ENCODE measurements around the gene TRDMT1.
"Not testable (repeated sequence)": the region's sequence is repeated elsewhere in the genome, so short reads cannot be mapped to it uniquely, and the experiment has no call there.

The TRDMT1 gene

DNA sequence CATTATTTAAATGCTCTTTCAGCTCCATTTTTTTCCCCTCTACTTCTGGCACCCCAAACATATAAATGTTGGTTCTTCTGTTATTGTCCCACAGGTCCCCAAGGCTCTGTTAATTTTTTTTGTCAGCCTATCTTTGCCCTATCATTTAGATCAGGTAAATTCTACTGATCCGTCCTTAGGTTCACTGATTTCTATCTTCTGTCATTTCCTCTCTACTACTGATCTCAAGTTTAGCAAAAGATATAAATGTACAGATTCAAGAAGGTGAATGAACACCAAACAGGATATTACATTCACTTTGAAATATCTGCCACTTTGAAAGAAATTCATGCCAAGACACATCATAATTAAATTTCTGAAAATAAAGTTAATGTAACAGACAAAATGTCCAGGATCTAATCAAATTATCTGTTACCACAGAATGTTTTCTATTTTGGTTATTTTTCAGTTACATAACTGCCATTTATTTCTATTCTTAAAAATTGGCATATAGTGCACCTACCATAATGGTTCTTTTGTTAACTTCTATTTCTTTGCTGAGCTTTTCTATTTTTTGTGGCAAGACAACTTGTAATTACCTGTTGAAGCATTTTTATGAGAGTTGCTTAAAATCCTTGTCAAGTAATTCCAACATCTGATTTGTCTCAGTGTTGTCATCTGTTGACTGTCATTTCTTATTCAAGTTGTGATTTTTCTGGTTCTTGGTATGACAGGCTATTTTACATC, 59.8 kb downstream of the TRDMT1 start:
- in situ Hi-C loops (cut with HindIII; ENCODE audit: low sequenced_read_pairs) = no loop called here

DNA sequence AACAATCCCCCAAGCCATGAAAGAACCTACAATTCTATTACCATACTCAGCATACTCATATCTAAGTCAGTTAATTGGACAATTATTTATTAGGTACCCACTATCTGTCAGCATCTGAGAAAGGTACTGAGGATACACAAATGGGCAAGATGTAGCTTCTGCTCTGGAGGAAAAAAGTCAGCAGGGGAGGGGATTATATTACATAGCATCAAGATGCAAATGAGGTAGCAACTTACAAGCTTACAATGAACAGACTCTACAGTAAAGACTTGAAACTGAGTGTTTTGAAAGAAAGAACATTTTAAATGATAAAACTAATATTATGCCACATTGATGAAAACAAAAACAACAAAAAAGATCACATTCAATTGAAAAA, 61.1 kb downstream of the TRDMT1 start:
- in situ Hi-C loops (cut with HindIII; ENCODE audit: low sequenced_read_pairs) = no loop called here

- in situ Hi-C loops (cut with HindIII; ENCODE audit: low sequenced_read_pairs) = no loop called here
Measured at GRCh38 chr10:17138460-17139042, 62.9 kb downstream of the TRDMT1 start.

- in situ Hi-C loops (cut with HindIII; ENCODE audit: low sequenced_read_pairs) = no loop called here
Measured at GRCh38 chr10:17134737-17135260, 66.7 kb downstream of the TRDMT1 start.

DNA sequence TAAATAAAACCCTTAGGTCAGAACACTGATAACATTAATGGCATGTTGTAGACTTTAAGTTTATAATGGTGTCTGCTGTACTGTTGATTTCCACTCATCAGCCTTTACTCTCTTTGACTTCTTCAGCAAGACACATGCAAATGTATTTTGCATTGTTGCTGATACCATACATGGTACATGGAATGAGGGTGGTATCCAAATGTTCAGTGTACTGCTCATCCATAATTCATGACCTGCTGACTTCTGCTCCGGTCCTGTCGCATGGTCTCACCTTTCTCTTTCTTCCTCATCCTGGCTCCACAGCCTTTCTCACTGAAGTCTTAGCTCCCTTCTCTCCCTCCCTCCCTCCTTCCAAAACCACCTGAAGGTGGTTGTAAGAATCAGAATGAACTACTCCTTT, 67.2 kb downstream of the TRDMT1 start:
- in situ Hi-C loops (cut with HindIII; ENCODE audit: low sequenced_read_pairs) = no loop called here

DNA sequence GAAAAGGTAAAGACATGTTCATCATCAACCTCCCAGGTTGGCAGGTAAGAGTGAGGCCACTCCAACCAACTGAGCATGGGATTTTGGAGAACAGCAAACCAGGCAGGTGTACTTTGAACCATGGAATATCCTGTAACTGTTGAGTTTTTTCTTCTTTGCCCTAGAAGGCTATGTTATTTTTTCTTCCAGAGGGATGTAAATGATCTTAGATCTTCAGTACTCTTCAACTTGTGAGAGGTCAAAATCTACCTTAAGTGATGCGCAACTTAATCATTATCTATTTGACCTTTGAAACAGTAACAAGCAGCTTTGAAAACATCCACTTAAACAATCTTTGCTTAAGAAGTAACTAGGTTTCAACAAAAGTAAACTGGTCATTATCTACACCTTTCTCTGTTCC, 71.7 kb downstream of the TRDMT1 start, which contains the start of gene CUBN:
CUBN (minus strand) TSS at position 71 of the 400 bp plus-strand sequence; CDS start at position 25, 46 bp downstream.
- in situ Hi-C loops (cut with HindIII; ENCODE audit: low sequenced_read_pairs) = no loop called here

DNA sequence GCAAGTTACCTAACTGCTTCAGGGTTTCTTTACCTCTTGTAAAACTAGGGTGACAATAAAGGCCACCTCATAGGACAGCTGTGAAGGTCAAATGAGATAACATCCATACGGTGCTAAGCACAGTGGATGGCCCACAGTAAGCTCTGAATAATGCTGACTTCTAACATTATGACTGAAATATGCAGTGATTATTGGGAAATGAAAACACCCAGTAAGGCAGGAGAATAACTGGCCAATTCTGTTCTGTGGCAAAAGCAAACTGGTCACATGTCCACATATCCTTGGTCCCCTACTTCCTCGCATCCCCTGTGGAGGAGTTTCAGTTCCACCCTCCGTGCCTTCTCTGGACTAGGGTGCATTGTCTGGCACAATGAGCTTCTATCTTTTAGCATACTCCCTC, 73.2 kb downstream of the TRDMT1 start:
- in situ Hi-C loops (cut with HindIII; ENCODE audit: low sequenced_read_pairs) = no loop called here

DNA sequence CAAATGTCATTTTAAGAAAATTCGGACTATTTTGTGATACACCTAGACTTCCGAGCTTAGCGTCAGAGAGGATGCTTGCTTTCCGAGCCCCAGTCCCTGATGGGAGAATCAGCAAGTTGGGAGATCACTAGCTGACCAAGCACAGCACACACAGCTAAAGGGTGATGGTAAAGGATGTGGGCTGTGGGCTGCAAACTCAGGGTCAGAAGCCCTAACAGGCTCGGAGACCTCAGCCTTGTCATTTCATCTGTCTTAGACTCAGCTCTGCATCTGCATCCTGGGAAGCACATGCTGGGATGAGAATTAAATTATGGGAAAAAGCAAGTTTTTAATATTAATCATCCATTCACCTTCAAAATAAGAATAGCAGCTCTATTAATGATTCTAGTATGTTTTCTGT, 75.1 kb downstream of the TRDMT1 start:
- in situ Hi-C loops (cut with HindIII; ENCODE audit: low sequenced_read_pairs) = no loop called here

- in situ Hi-C loops (cut with HindIII; ENCODE audit: low sequenced_read_pairs) = no loop called here
Measured at GRCh38 chr10:17125206-17125893, 76.1 kb downstream of the TRDMT1 start.

DNA sequence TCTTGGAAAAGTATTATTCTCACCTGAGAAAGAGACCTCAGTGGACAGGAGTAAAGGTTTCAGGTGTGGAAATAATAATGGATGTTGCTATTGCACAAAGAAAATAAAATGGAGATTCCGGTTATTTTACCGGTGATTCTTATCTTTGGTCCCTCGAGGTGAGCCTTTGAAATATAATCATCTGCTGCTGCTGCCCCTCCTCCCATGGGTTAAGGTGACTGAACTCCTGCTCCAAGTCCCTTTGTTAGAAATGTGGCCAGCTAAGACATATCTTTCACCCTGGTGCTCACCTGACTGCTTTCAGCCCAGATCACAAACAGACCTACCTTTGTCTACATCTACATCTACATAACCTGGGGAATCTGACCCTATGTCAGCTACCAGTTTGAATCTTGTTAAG, 77.5 kb downstream of the TRDMT1 start:
- in situ Hi-C loops (cut with HindIII; ENCODE audit: low sequenced_read_pairs) = no loop called here

DNA sequence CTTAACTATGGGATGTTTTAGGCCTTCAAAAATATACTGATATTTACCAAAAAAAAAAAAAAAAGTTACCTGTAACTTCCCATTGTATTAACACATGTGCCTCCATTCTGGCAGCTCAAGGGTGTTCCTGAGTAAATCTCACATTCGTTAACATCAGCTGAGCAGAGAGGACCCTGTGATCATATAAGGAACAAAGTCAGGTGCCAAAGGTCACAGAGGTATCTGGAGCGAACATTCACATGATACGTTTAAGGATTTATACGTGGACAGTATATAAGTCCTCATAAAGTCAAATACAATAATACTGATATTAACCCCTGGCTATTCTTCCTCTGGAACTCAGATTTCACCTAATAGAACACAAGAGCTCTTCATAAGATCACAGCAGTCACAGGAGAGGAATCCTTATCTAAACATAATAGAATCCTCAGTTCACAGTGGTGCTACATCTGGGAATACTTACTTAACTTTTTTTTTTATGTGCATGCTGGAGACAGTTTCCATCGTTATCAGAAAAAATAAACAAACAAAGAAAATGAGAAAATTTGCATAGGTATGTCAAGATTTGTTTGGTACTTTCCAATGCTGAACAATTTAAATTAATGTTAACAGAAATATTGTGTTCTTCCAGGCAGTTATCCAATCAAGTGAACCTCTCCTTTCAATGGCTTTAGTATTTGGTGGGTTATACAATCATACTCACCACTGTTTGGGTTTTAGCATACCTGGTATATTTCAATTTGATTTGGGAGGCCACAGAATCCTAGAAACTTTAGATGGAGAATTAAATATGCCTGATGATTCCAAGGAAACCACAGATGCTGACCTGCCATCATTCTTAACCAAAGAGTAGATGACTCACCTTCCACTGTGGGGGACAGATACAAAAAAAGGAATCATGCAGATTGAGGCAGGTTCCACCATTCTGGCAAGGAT, 78.5 kb downstream of the TRDMT1 start:
- in situ Hi-C loops (cut with HindIII; ENCODE audit: low sequenced_read_pairs) = no loop called here

- in situ Hi-C loops (cut with HindIII; ENCODE audit: low sequenced_read_pairs) = no loop called here
Measured at GRCh38 chr10:17122052-17122451, 79.4 kb downstream of the TRDMT1 start.

- in situ Hi-C loops (cut with HindIII; ENCODE audit: low sequenced_read_pairs) = no loop called here
Measured at GRCh38 chr10:17120694-17121093, 80.8 kb downstream of the TRDMT1 start.

- in situ Hi-C loops (cut with HindIII; ENCODE audit: low sequenced_read_pairs) = no loop called here
Measured at GRCh38 chr10:17119845-17120244, 81.6 kb downstream of the TRDMT1 start.

- in situ Hi-C loops (cut with HindIII; ENCODE audit: low sequenced_read_pairs) = no loop called here
Measured at GRCh38 chr10:17116193-17116592, 85.3 kb downstream of the TRDMT1 start.

DNA sequence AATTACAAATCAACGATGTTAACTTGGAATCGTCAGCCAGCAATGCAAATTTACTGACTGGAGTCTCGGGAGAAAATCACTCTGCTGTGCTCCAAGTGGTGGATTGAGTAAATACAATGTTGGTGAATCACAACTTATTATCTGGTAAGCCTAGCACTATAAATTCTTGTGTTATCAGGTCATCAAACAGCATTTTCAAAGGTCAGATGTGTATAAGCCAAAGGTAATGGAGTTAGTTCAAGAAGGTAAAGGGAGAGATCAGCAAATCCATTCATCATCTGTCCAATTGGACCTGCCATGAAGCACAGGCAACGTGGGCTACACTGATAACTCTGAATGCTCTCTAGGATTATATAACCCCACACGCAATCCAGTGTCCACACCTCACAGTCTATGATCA, 85.8 kb downstream of the TRDMT1 start:
- in situ Hi-C loops (cut with HindIII; ENCODE audit: low sequenced_read_pairs) = no loop called here

DNA sequence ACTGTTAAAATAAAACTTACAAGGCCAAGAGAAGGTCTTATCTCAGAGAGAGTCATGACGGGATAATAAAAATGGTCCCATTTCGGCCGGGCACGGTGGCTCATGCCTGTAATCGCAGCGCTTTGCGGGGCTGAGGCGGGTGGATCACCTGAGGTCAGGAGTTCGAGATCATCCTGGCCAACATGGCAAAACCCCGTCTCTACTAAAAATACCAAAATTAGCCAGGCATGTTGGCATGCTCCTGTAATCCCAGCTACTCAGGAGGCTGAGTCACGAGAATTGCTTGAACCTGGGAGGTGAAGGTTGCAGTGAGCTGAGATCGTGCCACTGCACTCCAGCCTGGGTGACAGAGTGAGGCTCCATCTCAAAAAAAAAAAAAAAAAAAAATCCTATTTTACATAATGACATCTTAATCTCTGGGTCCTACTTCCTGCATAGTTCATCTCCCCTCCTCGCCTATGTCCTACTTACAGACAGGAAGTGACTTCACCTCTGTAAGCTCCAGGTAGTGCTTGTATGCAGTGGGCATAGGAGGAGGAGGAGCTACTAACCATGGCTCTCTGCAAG, 86.5 kb downstream of the TRDMT1 start:
- in situ Hi-C loops (cut with HindIII; ENCODE audit: low sequenced_read_pairs) = not testable (repeated sequence)

DNA sequence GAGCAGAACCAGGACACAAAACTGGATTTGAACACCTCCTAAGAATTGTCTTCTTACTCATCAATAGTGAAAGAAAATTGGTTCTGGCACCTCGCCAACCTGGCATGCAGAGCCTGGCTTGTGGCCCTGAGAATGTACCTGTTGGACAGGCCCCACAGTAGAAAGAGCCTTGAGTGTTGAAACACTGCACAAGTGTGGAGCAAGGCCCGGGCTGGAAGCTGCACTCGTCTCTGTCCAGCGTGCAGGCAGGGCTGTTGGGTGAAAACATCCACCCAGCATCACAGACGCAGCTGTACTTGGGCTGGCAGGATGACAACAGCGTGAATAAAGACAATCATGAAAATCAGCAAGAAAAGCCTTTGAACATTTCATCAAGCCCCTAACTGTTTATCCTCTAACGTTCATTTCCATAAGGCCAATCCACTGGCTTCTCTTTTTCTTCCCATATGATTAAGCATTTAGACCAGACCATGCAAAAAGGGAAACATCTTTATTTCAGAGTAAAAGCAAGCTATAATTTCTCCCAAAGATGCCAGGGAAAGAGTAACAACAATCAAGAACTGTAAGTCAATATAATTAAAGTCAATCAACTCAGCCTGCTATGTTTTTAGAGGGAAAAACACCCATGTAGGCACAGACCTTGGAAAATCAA, 87.5 kb downstream of the TRDMT1 start:
- in situ Hi-C loops (cut with HindIII; ENCODE audit: low sequenced_read_pairs) = no loop called here

DNA sequence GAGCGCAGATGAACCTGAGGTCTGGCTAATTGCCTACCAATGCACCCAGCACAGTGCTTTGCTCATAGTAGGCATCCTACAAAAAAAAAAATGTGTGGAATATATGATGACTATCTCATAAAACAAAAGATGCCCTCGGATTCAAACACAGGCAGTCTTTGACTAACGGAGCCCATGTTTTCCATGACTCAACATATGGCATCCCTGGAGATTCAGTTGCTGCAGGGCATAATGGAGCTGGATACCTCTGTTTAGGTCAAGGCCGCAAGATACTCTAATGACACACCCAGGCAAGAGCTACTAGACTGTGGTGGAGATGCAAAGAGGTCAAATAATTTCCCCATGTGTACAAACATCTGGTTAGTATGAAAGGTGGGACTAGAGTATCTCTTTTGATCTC, 88.1 kb downstream of the TRDMT1 start:
- in situ Hi-C loops (cut with HindIII; ENCODE audit: low sequenced_read_pairs) = no loop called here

GRCh38 chr10:17112566-17112965, 88.9 kb downstream of the TRDMT1 start:
- in situ Hi-C loops (cut with HindIII; ENCODE audit: low sequenced_read_pairs) = no loop called here
